K562 (cell line): ENCODE results near the gene FSTL3.

ENCODE experiments used
- ELK1 ChIP-seq: sonication (generic); formaldehyde crosslinking; IDR thresholded peaks from 2 replicates; pipeline ENCODE4 v1.8.1; 2022; ENCODE audit warnings: missing genetic modification reagents
- LARP7 ChIP-seq: fragments of 450-650 bp; IDR thresholded peaks from 2 replicates; pipeline ENCODE4 v1.6.1; 2016
- MEIS2 ChIP-seq: fragments of 450-650 bp; IDR thresholded peaks from 2 replicates; pipeline ENCODE4 v1.6.1; 2014; ENCODE audit warnings: mild to moderate bottlenecking; ENCODE audit not compliant: partially characterized antibody
- PML ChIP-seq: IDR thresholded peaks from 2 replicates; pipeline ENCODE4 v1.6.1; 2012; ENCODE audit warnings: low read length, inconsistent platforms
- TAF1 ChIP-seq: IDR thresholded peaks from 2 replicates; pipeline ENCODE4 v1.6.1; 2011; ENCODE audit warnings: mild to moderate bottlenecking, low read length, moderate library complexity; ENCODE audit not compliant: insufficient read depth, control insufficient read depth, severe bottlenecking; ENCODE audit errors: extremely low read depth
- TCF7 ChIP-seq: sonication (generic); IDR thresholded peaks from 2 replicates; pipeline ENCODE4 v1.6.1; 2016; ENCODE audit warnings: antibody characterized with exemption, borderline replicate concordance
- ZNF217 ChIP-seq: sonication (generic); formaldehyde crosslinking; IDR thresholded peaks from 2 replicates; pipeline ENCODE4 v1.8.0; 2022; ENCODE audit warnings: mild to moderate bottlenecking, missing genetic modification reagents
- ZNF274 ChIP-seq: IDR thresholded peaks from 2 replicates; pipeline ENCODE4 v1.6.1; 2011; ENCODE audit warnings: low read depth, mild to moderate bottlenecking, low read length, moderate library complexity, borderline replicate concordance
- ZNF41 ChIP-seq: fragments of 250-450 bp; sonication (Bioruptor Pico); conservative IDR thresholded peaks from 2 replicates; pipeline ENCODE4 v1.4.0; 2020; ENCODE audit warnings: mild to moderate bottlenecking
- TF ChIP-seq, protein P1 (sequence below): fragments of 450-650 bp; IDR thresholded peaks from 2 replicates; pipeline ENCODE4 v1.6.1; 2017; ENCODE audit warnings: mild to moderate bottlenecking, moderate library complexity
- TF ChIP-seq, protein P2 (sequence below), 3 experiments: IDR thresholded peaks in 2 of 3; conservative IDR thresholded peaks in 1 of 3; 2 replicates each; pipeline ENCODE4 v1.5.1; 2011 to 2012; ENCODE audit warnings: low read length in 3 of 3, mild to moderate bottlenecking in 3 of 3, control low read depth in 2 of 3, improper control_type of control experiment in 1 of 3, inconsistent platforms in 1 of 3, low read depth in 1 of 3, mixed read lengths in 1 of 3, moderate library complexity in 1 of 3; ENCODE audit not compliant: insufficient read depth in 2 of 3
- TF ChIP-seq, protein P3 (sequence below), 2 experiments: fragments of 450-650 bp; formaldehyde crosslinking in 1 of 2; IDR thresholded peaks; 2 replicates each; pipeline versions ENCODE4 v1.4.0 to v1.6.1; 2014 to 2020; ENCODE audit warnings: mild to moderate bottlenecking in 2 of 2, borderline replicate concordance in 1 of 2, low read depth in 1 of 2

DNA sequence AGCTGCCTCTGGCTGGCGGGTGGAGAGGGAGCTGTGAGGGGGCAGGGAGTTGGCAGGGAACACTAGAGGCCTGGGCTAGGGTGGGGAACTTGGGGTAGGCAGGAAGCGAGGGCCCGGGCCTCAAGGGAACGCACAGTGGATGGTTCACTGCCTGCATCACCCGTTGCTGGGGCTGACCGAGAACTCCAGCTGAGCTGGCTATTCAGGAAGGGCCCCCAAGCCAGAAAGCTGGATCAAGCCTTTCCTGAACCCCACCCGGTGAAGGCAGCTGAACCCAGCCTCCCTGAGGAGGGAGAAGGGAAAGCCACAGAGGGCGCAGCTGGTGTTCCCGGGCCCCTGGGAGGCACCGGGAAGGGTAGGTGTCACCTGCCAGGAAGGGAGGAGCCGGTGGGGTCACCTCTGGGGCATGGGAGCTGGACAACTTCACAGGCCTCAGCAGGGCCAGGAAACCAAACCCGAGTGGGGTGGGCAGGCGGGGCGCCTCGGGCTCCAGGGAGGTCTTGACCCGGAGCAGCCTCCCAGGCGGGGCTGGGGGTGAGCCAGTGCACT, 46.4 kb downstream of the FSTL3 start:
- TF ChIP-seq ZNF41 (CRISPR knock-in tag) (no peak), ZNF217 (no peak), ZNF274 (no peak), TCF7 (no peak), MEIS2 (no peak), PML (no peak), TAF1 (no peak), ELK1 (CRISPR knock-in tag) (no peak), LARP7 (no peak)
- TF ChIP-seq, protein P1, sequence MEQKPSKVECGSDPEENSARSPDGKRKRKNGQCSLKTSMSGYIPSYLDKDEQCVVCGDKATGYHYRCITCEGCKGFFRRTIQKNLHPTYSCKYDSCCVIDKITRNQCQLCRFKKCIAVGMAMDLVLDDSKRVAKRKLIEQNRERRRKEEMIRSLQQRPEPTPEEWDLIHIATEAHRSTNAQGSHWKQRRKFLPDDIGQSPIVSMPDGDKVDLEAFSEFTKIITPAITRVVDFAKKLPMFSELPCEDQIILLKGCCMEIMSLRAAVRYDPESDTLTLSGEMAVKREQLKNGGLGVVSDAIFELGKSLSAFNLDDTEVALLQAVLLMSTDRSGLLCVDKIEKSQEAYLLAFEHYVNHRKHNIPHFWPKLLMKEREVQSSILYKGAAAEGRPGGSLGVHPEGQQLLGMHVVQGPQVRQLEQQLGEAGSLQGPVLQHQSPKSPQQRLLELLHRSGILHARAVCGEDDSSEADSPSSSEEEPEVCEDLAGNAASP, result no peak
- TF ChIP-seq, protein P2, sequence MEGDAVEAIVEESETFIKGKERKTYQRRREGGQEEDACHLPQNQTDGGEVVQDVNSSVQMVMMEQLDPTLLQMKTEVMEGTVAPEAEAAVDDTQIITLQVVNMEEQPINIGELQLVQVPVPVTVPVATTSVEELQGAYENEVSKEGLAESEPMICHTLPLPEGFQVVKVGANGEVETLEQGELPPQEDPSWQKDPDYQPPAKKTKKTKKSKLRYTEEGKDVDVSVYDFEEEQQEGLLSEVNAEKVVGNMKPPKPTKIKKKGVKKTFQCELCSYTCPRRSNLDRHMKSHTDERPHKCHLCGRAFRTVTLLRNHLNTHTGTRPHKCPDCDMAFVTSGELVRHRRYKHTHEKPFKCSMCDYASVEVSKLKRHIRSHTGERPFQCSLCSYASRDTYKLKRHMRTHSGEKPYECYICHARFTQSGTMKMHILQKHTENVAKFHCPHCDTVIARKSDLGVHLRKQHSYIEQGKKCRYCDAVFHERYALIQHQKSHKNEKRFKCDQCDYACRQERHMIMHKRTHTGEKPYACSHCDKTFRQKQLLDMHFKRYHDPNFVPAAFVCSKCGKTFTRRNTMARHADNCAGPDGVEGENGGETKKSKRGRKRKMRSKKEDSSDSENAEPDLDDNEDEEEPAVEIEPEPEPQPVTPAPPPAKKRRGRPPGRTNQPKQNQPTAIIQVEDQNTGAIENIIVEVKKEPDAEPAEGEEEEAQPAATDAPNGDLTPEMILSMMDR (IDR thresholded peaks at IDR 0.05 in 2 of 3, conservative IDR thresholded peaks at IDR 0.05 in 1 of 3; ENCODE audit: insufficient read depth in 2 of 3, low read depth in 1 of 3, low read length in 3 of 3), result no peak
- TF ChIP-seq, protein P3, sequence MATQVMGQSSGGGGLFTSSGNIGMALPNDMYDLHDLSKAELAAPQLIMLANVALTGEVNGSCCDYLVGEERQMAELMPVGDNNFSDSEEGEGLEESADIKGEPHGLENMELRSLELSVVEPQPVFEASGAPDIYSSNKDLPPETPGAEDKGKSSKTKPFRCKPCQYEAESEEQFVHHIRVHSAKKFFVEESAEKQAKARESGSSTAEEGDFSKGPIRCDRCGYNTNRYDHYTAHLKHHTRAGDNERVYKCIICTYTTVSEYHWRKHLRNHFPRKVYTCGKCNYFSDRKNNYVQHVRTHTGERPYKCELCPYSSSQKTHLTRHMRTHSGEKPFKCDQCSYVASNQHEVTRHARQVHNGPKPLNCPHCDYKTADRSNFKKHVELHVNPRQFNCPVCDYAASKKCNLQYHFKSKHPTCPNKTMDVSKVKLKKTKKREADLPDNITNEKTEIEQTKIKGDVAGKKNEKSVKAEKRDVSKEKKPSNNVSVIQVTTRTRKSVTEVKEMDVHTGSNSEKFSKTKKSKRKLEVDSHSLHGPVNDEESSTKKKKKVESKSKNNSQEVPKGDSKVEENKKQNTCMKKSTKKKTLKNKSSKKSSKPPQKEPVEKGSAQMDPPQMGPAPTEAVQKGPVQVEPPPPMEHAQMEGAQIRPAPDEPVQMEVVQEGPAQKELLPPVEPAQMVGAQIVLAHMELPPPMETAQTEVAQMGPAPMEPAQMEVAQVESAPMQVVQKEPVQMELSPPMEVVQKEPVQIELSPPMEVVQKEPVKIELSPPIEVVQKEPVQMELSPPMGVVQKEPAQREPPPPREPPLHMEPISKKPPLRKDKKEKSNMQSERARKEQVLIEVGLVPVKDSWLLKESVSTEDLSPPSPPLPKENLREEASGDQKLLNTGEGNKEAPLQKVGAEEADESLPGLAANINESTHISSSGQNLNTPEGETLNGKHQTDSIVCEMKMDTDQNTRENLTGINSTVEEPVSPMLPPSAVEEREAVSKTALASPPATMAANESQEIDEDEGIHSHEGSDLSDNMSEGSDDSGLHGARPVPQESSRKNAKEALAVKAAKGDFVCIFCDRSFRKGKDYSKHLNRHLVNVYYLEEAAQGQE (IDR thresholded peaks at IDR 0.05; ENCODE audit: borderline replicate concordance), result no peak
- TF ChIP-seq, protein P3 (CRISPR knock-in tag; IDR thresholded peaks at IDR 0.05; ENCODE audit: low read depth), result no peak
